Cardiac ventricle fibroblast (primary cell): ENCODE measurements around the gene SPATA32. TPM values are rescaled to one million over a fixed set of nuclear protein-coding genes. Genes with fewer than 3 reads are reported as not detected.

Source experiments
- total RNA-seq: library from RNA; depleted of rRNA; stranded (reverse); fragments of >200 nt; gene quantifications from 2 replicates; pipeline ENCODE4 v1.2.3, GENCODE V29; 2015

SPATA32 gene
- not detected in 2 replicates for total RNA-seq

GRCh38 chr17:45261577-45262515, at the start of gene SPATA32:
TSS of gene SPATA32 (minus strand) at chr17:45262094. CDS start at chr17:45262016, 78 bp downstream.

GRCh38 chr17:45221081-45222013, 40.5 kb downstream of the SPATA32 start, which contains the start of gene FMNL1:
TSS of gene FMNL1 (plus strand) at chr17:45221885. CDS start at chr17:45222125, 240 bp downstream.

Other genes starting within 250 kb of the SPATA32 start
- 32.4 and 41.5 TPM in 2 replicates for gene DCAKD, start 210.5 kb downstream of the SPATA32 start, total RNA-seq
- 66.6 and 83.0 TPM in 2 replicates for gene NMT1, start 200.8 kb downstream of the SPATA32 start, total RNA-seq
- 50.9 and 93.2 TPM in 2 replicates for gene PLCD3, start 129.6 kb downstream of the SPATA32 start, total RNA-seq
- gene ACBD4, start 126.4 kb downstream of the SPATA32 start, total RNA-seq, result 2.2 and 4.0 TPM in 2 replicates
- 15.6 and 18.8 TPM in 2 replicates for gene HEXIM1, start 113.6 kb downstream of the SPATA32 start, total RNA-seq
- gene HEXIM2, start 100.2 kb downstream of the SPATA32 start, total RNA-seq, result 3.9 and 12.4 TPM in 2 replicates
- gene FMNL1, start 40.2 kb downstream of the SPATA32 start, total RNA-seq, result 7.9 and 8.0 TPM in 2 replicates
- gene MAP3K14, start 54.9 kb upstream of the SPATA32 start, total RNA-seq, result 9.2 and 10.0 TPM in 2 replicates
- gene ARHGAP27, start 170.8 kb upstream of the SPATA32 start, total RNA-seq, result 1.7 and 3.5 TPM in 2 replicates
- gene PLEKHM1, start 228.6 kb upstream of the SPATA32 start, total RNA-seq, result 15.0 and 16.9 TPM in 2 replicates